K562 (cell line): ENCODE results near the gene GAL3ST1. TPM values are rescaled to one million over a fixed set of nuclear protein-coding genes. Genes with fewer than 3 reads are reported as not detected.
A peak's percentile ranks its signal among the peaks of the same experiment; 100 is the strongest.

ENCODE experiments used
- ATF3 ChIP-seq, 2 experiments: fragments of 450-650 bp in 1 of 2; sonication (generic) in 1 of 2; formaldehyde crosslinking in 1 of 2; IDR thresholded peaks in 1 of 2; conservative IDR thresholded peaks in 1 of 2; 2 replicates each; pipeline versions ENCODE4 v1.6.1 to v1.8.1; 2016 to 2023; ENCODE audit warnings: mild to moderate bottlenecking in 2 of 2, moderate library complexity in 2 of 2, inconsistent platforms in 1 of 2, missing genetic modification reagents in 1 of 2
- FIP1L1 ChIP-seq: fragments of 200-400 bp; formaldehyde crosslinking; IDR thresholded peaks from 2 replicates; pipeline ENCODE4 v1.6.1; 2018; ENCODE audit warnings: mild to moderate bottlenecking, low read depth, low read length; ENCODE audit not compliant: poor library complexity, severe bottlenecking
- HIVEP1 ChIP-seq: fragments of 250-450 bp; sonication (Bioruptor Pico); IDR thresholded peaks from 2 replicates; pipeline ENCODE4 v1.4.0; 2020; ENCODE audit warnings: mild to moderate bottlenecking
- MAFF ChIP-seq: IDR thresholded peaks from 2 replicates; pipeline ENCODE4 v1.6.1; 2012; ENCODE audit warnings: low read length, improper control_type of control experiment
- NEUROD1 ChIP-seq: fragments of 150-350 bp; IDR thresholded peaks from 2 replicates; pipeline ENCODE4 v1.6.1; 2014; ENCODE audit warnings: borderline replicate concordance, low read length, low read depth; ENCODE audit not compliant: partially characterized antibody
- NR3C1 ChIP-seq: sonication (generic); formaldehyde crosslinking; IDR thresholded peaks from 2 replicates; pipeline ENCODE4 v1.8.1; 2022; ENCODE audit warnings: missing genetic modification reagents
- REST ChIP-seq, 2 experiments: fragments of 450-650 bp; formaldehyde crosslinking in 1 of 2; IDR thresholded peaks; 2 replicates each; pipeline versions ENCODE4 v1.4.0 to v1.6.1; 2014 to 2020; ENCODE audit warnings: mild to moderate bottlenecking in 2 of 2, borderline replicate concordance in 1 of 2, low read depth in 1 of 2
- TCF7L2 ChIP-seq: fragments of 150-350 bp; IDR thresholded peaks from 2 replicates; pipeline ENCODE4 v1.6.1; 2016; ENCODE audit warnings: low read depth, mild to moderate bottlenecking, low read length, moderate library complexity
- ZNF140 ChIP-seq: fragments of 250-450 bp; sonication (Bioruptor Pico); IDR thresholded peaks from 2 replicates; pipeline ENCODE4 v1.8.0; 2021; ENCODE audit warnings: moderate library complexity, mild to moderate bottlenecking, inconsistent platforms
- ZNF561 ChIP-seq: fragments of 450-650 bp; formaldehyde crosslinking; conservative IDR thresholded peaks from 2 replicates; pipeline ENCODE4 v1.4.0; 2020; ENCODE audit warnings: mild to moderate bottlenecking, moderate library complexity
- polyA plus RNA-seq, 8 experiments: library from polyadenylated mRNA; depleted of rRNA in 4 of 8; stranded (reverse) in 5 of 8; unstranded in 3 of 8; fragments of >200 nt; fragmentation: Nextera tagmentation in 2 of 8; fragmentation: Illumina TruSeq in 1 of 8; extraction: Ambion mirVana in 2 of 8; extraction: Trizol in 1 of 8; gene quantifications; 2 replicates each; pipeline versions ENCODE4 v1.2.1 to v1.2.3, GENCODE V29; 2011 to 2014; ENCODE audit warnings: inconsistent platforms in 1 of 8, missing spikeins in 1 of 8
- total RNA-seq, 7 experiments: library from RNA; depleted of rRNA in 6 of 7; stranded (reverse); fragments of >200 nt in 6 of 7; fragmentation: Illumina TruSeq in 2 of 7; extraction: Trizol in 2 of 7; gene quantifications; 2 replicates each; pipeline versions ENCODE4 v1.2.1 to v1.2.3, GENCODE V29; 2011 to 2021; ENCODE audit warnings: low replicate concordance in 1 of 7
- TF ChIP-seq, protein P1 (sequence below): fragments of 450-650 bp; IDR thresholded peaks from 2 replicates; pipeline ENCODE4 v1.6.1; 2017; ENCODE audit warnings: antibody characterized with exemption, mild to moderate bottlenecking
- TF ChIP-seq, protein P2 (sequence below): fragments of 450-650 bp; IDR thresholded peaks from 2 replicates; pipeline ENCODE4 v1.6.1; 2016

Gene GAL3ST1
- total and polyA plus RNA-seq, 9 of the 15 experiments (the other 6 are each of a cell fraction or from before 2014, with no cell fraction given) = 0.03 to 1.9 (median 0.33) TPM; not detected in 1

DNA sequence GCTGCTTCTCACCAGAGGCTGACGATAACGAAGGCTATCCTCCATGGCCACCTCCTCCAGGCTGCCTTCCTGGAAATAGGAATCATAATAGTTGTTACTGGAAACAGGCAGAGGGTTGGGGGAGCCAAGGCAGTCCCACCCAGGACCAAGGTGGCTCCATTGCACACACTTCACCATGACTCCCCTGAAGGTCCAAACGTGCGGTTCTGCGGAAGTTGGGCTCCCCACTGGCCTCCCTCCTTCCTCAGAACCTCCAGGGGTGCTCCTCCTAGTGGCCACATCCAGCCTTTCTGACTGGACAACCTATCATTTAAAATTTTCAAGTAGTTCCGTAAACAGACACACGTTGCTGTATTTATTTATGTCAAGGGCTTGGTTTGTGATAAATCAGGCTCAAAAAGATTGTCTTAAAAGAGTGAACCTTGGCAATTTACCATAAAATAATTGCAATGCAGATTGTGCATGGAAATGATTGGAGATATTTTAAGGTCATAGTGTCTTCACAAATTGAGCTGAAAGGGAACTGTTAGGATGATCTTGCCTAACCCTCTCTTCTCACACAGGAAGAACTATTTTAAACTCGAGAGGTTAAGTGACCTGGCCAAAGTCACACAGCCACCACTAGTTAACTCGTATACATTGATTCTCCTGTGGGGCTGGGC, 31.1 kb upstream of the GAL3ST1 start (continued):
- peak; percentile 20; the same call in 1 of the 2 replicates for TF ChIP-seq REST (IDR thresholded peaks at IDR 0.05; ENCODE audit: borderline replicate concordance)
- TF ChIP-seq REST (CRISPR knock-in tag; IDR thresholded peaks at IDR 0.05; ENCODE audit: low read depth) = no peak
- TF ChIP-seq, protein P1, sequence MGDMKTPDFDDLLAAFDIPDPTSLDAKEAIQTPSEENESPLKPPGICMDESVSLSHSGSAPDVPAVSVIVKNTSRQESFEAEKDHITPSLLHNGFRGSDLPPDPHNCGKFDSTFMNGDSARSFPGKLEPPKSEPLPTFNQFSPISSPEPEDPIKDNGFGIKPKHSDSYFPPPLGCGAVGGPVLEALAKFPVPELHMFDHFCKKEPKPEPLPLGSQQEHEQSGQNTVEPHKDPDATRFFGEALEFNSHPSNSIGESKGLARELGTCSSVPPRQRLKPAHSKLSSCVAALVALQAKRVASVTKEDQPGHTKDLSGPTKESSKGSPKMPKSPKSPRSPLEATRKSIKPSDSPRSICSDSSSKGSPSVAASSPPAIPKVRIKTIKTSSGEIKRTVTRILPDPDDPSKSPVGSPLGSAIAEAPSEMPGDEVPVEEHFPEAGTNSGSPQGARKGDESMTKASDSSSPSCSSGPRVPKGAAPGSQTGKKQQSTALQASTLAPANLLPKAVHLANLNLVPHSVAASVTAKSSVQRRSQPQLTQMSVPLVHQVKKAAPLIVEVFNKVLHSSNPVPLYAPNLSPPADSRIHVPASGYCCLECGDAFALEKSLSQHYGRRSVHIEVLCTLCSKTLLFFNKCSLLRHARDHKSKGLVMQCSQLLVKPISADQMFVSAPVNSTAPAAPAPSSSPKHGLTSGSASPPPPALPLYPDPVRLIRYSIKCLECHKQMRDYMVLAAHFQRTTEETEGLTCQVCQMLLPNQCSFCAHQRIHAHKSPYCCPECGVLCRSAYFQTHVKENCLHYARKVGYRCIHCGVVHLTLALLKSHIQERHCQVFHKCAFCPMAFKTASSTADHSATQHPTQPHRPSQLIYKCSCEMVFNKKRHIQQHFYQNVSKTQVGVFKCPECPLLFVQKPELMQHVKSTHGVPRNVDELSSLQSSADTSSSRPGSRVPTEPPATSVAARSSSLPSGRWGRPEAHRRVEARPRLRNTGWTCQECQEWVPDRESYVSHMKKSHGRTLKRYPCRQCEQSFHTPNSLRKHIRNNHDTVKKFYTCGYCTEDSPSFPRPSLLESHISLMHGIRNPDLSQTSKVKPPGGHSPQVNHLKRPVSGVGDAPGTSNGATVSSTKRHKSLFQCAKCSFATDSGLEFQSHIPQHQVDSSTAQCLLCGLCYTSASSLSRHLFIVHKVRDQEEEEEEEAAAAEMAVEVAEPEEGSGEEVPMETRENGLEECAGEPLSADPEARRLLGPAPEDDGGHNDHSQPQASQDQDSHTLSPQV = peak; percentile 47; the same call in 1 of the 2 replicates
- no peak for TF ChIP-seq TCF7L2
- no peak for TF ChIP-seq FIP1L1
- TF ChIP-seq NR3C1 = no peak
- no peak for TF ChIP-seq ZNF561 (CRISPR knock-in tag)
- no peak for TF ChIP-seq HIVEP1
- no peak for TF ChIP-seq NEUROD1
- TF ChIP-seq ZNF140 = no peak
- TF ChIP-seq ATF3 (IDR thresholded peaks at IDR 0.05) = no peak
- TF ChIP-seq ATF3 (CRISPR knock-in tag; conservative IDR thresholded peaks at IDR 0.05) = no peak
- TF ChIP-seq MAFF = no peak
- TF ChIP-seq, protein P2, sequence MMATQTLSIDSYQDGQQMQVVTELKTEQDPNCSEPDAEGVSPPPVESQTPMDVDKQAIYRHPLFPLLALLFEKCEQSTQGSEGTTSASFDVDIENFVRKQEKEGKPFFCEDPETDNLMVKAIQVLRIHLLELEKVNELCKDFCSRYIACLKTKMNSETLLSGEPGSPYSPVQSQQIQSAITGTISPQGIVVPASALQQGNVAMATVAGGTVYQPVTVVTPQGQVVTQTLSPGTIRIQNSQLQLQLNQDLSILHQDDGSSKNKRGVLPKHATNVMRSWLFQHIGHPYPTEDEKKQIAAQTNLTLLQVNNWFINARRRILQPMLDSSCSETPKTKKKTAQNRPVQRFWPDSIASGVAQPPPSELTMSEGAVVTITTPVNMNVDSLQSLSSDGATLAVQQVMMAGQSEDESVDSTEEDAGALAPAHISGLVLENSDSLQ = no peak
